Mononuclear cell (primary cell): ENCODE data around the gene BAZ2A. TPM values are rescaled to one million over a fixed set of nuclear protein-coding genes. Genes with fewer than 3 reads are reported as not detected.
"Not testable (repeated sequence)": the region's sequence is repeated elsewhere in the genome, so short reads cannot be mapped to it uniquely, and the experiment has no call there.

Source experiments
- H3K27me3 ChIP-seq: 2 replicates; pipeline ENCODE4 v1.6.0; 2011; ENCODE audit warnings: low read length, control low read depth; ENCODE audit not compliant: insufficient read depth
- H3K4me1 ChIP-seq: 2 replicates; pipeline ENCODE4 v1.5.1; 2011; ENCODE audit warnings: mild to moderate bottlenecking, low read length, control low read depth; ENCODE audit not compliant: insufficient read depth
- H3K4me3 ChIP-seq: 2 replicates; pipeline ENCODE4 v1.5.1; 2011; ENCODE audit warnings: mild to moderate bottlenecking, low read length, moderate library complexity
- H3K9me3 ChIP-seq: 2 replicates; pipeline ENCODE4 v1.5.1; 2011; ENCODE audit warnings: low read depth, mild to moderate bottlenecking, control low read depth, low read length
- total RNA-seq: library from RNA; depleted of rRNA; stranded (reverse); fragments of >200 nt; gene quantifications from one replicate; pipeline ENCODE4 v1.2.3, GENCODE V29; 2012

BAZ2A gene
- 156 TPM for total RNA-seq

GRCh38 chr12:56630180-56630632 is at the start of gene BAZ2A:
BAZ2A (minus strand) TSS chr12:56630326; CDS start chr12:56617530, 12,796 bp downstream.
- H3K27me3 ChIP-seq = no peaks in the 10 kb centered on the region
- H3K4me3 ChIP-seq = peak within 1 kb of the TSS; percentile 100
- H3K4me1 ChIP-seq = peaks cover 74% of the 10 kb centered on the region
- no peaks in the 10 kb centered on the region for H3K9me3 ChIP-seq

- Histone ChIP-seq H3K27me3 (no peaks in the 10 kb centered on the region), H3K9me3 (no peaks in the 10 kb centered on the region), H3K4me3 (no peak overlapping the region), H3K4me1 (peaks cover 62% of the 10 kb centered on the region)
These were observed 48.7 kb upstream of the BAZ2A start for GRCh38 chr12:56678852-56679251.

GRCh38 chr12:56677680-56678079 is 47.6 kb upstream of the BAZ2A start:
- H3K9me3 ChIP-seq = no peaks in the 10 kb centered on the region
- H3K4me3 ChIP-seq = no peak overlapping the region
- no peaks in the 10 kb centered on the region for H3K27me3 ChIP-seq
- peaks cover 50% of the 10 kb centered on the region for H3K4me1 ChIP-seq

- Histone ChIP-seq H3K9me3 (no peaks in the 10 kb centered on the region), H3K4me3 (no peak overlapping the region), H3K4me1 (peaks cover 44% of the 10 kb centered on the region), H3K27me3 (no peaks in the 10 kb centered on the region)
These were observed 46.9 kb upstream of the BAZ2A start for GRCh38 chr12:56676851-56677580.

GRCh38 chr12:56671608-56672007 is 41.5 kb upstream of the BAZ2A start:
- no peaks in the 10 kb centered on the region for H3K27me3 ChIP-seq
- H3K9me3 ChIP-seq = no peaks in the 10 kb centered on the region
- peaks cover 6% of the 10 kb centered on the region for H3K4me1 ChIP-seq
- H3K4me3 ChIP-seq = no peak overlapping the region

- Histone ChIP-seq H3K27me3 (no peaks in the 10 kb centered on the region), H3K4me3 (no peak overlapping the region), H3K9me3 (no peaks in the 10 kb centered on the region), H3K4me1 (peaks cover 3% of the 10 kb centered on the region)
These were observed 40.7 kb upstream of the BAZ2A start for GRCh38 chr12:56670836-56671235.

DNA sequence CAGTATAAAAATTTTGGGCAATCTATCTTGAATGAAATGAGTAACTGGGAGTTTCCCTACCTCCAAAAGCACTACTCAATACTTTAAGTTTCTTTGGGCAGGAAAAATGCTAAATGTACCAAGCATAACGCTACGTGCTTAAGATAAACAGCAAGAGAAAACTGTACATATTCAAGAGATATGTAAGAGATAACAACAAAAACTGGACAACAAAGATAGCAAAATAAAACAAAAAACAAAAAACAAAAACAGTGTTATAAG is 38.0 kb upstream of the BAZ2A start:
- Histone ChIP-seq H3K27me3 (no peaks in the 10 kb centered on the region), H3K4me1 (no peaks in the 10 kb centered on the region), H3K9me3 (no peaks in the 10 kb centered on the region), H3K4me3 (no peak overlapping the region)

GRCh38 chr12:56661979-56662638 is 32.0 kb upstream of the BAZ2A start:
- Histone ChIP-seq H3K4me1 (no peaks in the 10 kb centered on the region), H3K4me3 (no peak overlapping the region), H3K27me3 (no peaks in the 10 kb centered on the region), H3K9me3 (no peaks in the 10 kb centered on the region)

DNA sequence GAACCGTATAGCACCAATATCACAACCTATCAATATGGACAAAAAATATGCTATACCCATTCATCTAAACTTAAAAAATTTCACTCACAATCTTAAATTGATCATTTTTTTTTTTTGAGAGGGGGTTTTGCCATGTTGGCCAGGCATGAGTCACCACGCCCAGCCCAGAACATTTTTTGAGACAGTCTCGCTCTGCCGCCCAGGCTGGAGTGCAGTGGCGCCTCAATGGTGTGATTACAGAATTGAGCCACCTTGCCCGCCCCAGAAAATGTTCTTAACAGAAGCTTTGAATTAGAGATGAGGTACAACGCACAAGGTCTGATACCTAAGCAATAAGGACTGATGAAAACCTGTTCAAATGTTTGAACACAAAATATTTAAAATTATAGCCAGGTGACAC is 31.4 kb upstream of the BAZ2A start:
- no peaks in the 10 kb centered on the region for H3K27me3 ChIP-seq
- H3K4me1 ChIP-seq = no peaks in the 10 kb centered on the region
- no peaks in the 10 kb centered on the region for H3K9me3 ChIP-seq
- no peak overlapping the region for H3K4me3 ChIP-seq

- no peaks in the 10 kb centered on the region for H3K4me1 ChIP-seq
- peaks cover 1% of the 10 kb centered on the region for H3K9me3 ChIP-seq
- H3K27me3 ChIP-seq = no peaks in the 10 kb centered on the region
- no peak overlapping the region for H3K4me3 ChIP-seq
These were observed 28.8 kb upstream of the BAZ2A start for GRCh38 chr12:56658921-56659320.

GRCh38 chr12:56657416-56658379 is 27.6 kb upstream of the BAZ2A start:
- peaks cover 7% of the 10 kb centered on the region for H3K9me3 ChIP-seq
- no peak overlapping the region for H3K4me3 ChIP-seq
- no peaks in the 10 kb centered on the region for H3K4me1 ChIP-seq
- H3K27me3 ChIP-seq = no peaks in the 10 kb centered on the region

- not testable (repeated sequence) for H3K9me3 ChIP-seq, H3K27me3 ChIP-seq, H3K4me3 ChIP-seq, H3K4me1 ChIP-seq
These were observed 23.7 kb upstream of the BAZ2A start for GRCh38 chr12:56653781-56654180.

DNA sequence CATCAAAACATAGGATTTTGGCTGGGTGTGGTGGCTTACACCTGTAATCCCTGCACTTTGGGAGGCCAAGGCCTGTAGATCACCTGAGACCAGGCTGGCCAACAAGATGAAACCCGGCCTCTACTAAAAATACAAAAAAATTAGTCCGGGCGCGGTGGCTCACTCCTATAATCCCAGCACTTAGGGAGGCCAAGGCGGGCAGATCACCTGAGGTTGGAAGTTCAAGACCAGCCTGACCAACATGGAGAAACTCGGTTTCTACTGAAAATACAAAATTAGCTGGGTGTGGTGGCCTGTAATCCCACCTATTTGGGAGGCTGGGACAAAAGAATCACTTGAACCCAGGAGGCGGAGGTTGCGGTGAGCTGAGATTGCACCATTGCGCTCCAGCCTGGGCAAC is 17.9 kb upstream of the BAZ2A start:
- H3K9me3 ChIP-seq, H3K4me3 ChIP-seq, H3K27me3 ChIP-seq: not testable (repeated sequence)
- peaks cover 26% of the 10 kb centered on the region for H3K4me1 ChIP-seq

DNA sequence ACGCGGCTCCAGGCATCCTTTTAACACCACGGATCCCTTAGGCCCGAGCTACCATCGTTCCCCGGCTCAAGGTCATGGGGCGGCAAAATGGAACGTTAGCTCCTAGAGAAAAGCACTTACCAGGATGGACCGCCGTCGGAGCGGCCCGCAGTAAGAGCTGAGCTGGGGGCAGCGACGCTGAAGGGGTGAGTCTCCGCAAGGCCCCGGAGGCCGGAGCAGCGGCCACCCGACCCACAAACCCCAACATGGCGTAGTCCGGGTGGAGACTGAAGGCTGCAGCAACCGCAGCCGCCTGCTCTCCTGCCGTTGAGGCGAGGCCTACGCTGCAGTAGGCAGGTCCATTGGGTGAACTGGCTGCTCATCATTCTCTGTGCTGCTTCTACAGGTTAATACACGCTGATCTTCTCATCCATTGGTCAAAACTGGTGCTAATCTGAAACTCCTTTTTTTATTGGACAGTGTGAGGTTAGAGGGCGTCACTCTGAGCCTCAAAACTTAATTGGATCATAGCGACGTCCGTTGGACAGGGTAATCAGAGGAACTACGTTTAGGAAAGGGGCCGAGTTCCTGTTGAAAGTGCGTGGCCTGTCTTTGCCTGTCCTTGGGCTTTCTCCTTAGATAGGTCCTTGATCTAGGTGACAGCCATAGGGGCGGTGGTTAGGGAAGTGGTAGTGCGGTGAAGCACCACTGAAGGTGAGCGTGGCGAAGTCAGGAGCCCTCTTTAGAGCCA is 15.8 kb upstream of the BAZ2A start, which contains the start of gene ATP5F1B:
TSS of gene ATP5F1B (minus strand) at position 268 of the 730 bp plus-strand sequence. CDS start at position 247, 21 bp downstream.
- Histone ChIP-seq H3K27me3 (no peaks in the 10 kb centered on the region), H3K9me3 (no peaks in the 10 kb centered on the region), H3K4me1 (peaks cover 36% of the 10 kb centered on the region), H3K4me3 (peak within 1 kb of the TSS; percentile 95)
